Fibroblast of the aortic adventitia (primary cell): ENCODE measurements around the gene NXF2. TPM values are rescaled to one million over a fixed set of nuclear protein-coding genes. Genes with fewer than 3 reads are reported as not detected.

Experiments
- total RNA-seq: library from RNA; depleted of rRNA; stranded (reverse); fragments of >200 nt; gene quantifications from 2 replicates; pipeline ENCODE4 v1.2.3, GENCODE V29; 2012; ENCODE audit warnings: low replicate concordance

Gene NXF2
- total RNA-seq, 1 donor: not detected

Other genes starting within 250 kb of the NXF2 start
- not detected in 2 replicates for gene TCEAL2, start 121.5 kb upstream of the NXF2 start, total RNA-seq
- not detected in 2 replicates for gene TCEAL6, start 104.7 kb upstream of the NXF2 start, total RNA-seq
- 0.09 TPM in 1 of 2 replicates, not detected in the other for gene BEX5, start 91.2 kb upstream of the NXF2 start, total RNA-seq
- not detected in 2 replicates for gene TCP11X1, start 31.9 kb upstream of the NXF2 start, total RNA-seq
- not detected in 2 replicates for gene NXF2B, start 192.8 kb downstream of the NXF2 start, total RNA-seq
- not detected in 2 replicates for gene TCP11X2, start 224.6 kb downstream of the NXF2 start, total RNA-seq